GM10248 (cell line): ENCODE results near the gene TTLL7.
A peak's percentile ranks its signal among the peaks of the same experiment; 100 is the strongest.

Experiments used
- CTCF ChIA-PET: fragments of 300-600 bp; sonication (Branson Sonifier 250); formaldehyde crosslinking; extraction: SDS; loops from one replicate; lab custom pipeline; 2021; ENCODE audit warnings: antibody characterized with exemption; lab: Yijun Ruan, JAX
- POLR2A ChIA-PET: fragments of 350-650 bp; sonication (Branson Sonifier 250); formaldehyde crosslinking; extraction: SDS; loops from one replicate; lab custom pipeline; 2020; ENCODE audit warnings: antibody characterized with exemption; lab: Yijun Ruan, JAX
- DNase-seq: peaks from one replicate; pipeline ENCODE4 v3.0.0; 2012; ENCODE audit errors: extremely low spot score
- TF ChIP-seq, protein P1 (sequence below): IDR thresholded peaks from 2 replicates; pipeline ENCODE4 v1.5.1; 2012; ENCODE audit warnings: mild to moderate bottlenecking, low read depth; ENCODE audit errors: extremely low read depth, missing control alignments, control extremely low read depth

TTLL7 gene

GRCh38 chr1:83897516-83897915 lies 101.4 kb downstream of the TTLL7 start:
- TF ChIP-seq, protein P1, sequence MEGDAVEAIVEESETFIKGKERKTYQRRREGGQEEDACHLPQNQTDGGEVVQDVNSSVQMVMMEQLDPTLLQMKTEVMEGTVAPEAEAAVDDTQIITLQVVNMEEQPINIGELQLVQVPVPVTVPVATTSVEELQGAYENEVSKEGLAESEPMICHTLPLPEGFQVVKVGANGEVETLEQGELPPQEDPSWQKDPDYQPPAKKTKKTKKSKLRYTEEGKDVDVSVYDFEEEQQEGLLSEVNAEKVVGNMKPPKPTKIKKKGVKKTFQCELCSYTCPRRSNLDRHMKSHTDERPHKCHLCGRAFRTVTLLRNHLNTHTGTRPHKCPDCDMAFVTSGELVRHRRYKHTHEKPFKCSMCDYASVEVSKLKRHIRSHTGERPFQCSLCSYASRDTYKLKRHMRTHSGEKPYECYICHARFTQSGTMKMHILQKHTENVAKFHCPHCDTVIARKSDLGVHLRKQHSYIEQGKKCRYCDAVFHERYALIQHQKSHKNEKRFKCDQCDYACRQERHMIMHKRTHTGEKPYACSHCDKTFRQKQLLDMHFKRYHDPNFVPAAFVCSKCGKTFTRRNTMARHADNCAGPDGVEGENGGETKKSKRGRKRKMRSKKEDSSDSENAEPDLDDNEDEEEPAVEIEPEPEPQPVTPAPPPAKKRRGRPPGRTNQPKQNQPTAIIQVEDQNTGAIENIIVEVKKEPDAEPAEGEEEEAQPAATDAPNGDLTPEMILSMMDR: no peak
- POLR2A ChIA-PET: no interaction called here

GRCh38 chr1:83896299-83896698 lies 102.6 kb downstream of the TTLL7 start:
- TF ChIP-seq, protein P1: no peak
- ChIA-PET POLR2A (no interaction called here), CTCF (interaction anchor here (1.5 to 1.8 kb wide), 3 partner anchors 10 to 22 kb away, joined by 3 to 4 read pairs (median 3); no protein-coding TSS in a partner anchor)
- no peak for DNase-seq

More at GRCh38 chr1:83897516-83897915, 101.4 kb downstream of the TTLL7 start:
- no peak for DNase-seq
- CTCF ChIA-PET: interaction anchor here (1.4 to 1.8 kb wide), 4 partner anchors 9 to 46 kb away, joined by 3 to 4 read pairs (median 3); no protein-coding TSS in a partner anchor

- CTCF ChIA-PET: interaction anchor here (1.5 kb wide), 1 partner anchor 16 kb away, joined by 4 read pairs; no protein-coding TSS in a partner anchor
- POLR2A ChIA-PET: no interaction called here
- DNase-seq: no peak
- TF ChIP-seq, protein P1: no peak
Observed at GRCh38 chr1:83889707-83890106, 109.2 kb downstream of the TTLL7 start.

GRCh38 chr1:83887483-83887882 lies 111.4 kb downstream of the TTLL7 start:
- ChIA-PET CTCF (no interaction called here), POLR2A (no interaction called here)
- no peak for DNase-seq
- TF ChIP-seq, protein P1: no peak

GRCh38 chr1:83883979-83884378 lies 115.0 kb downstream of the TTLL7 start:
- DNase-seq: no peak
- TF ChIP-seq, protein P1: no peak
- POLR2A ChIA-PET: no interaction called here
- CTCF ChIA-PET: interaction anchor here (1.2 kb wide), 1 partner anchor 11 kb away, joined by 3 read pairs; no protein-coding TSS in a partner anchor

DNA sequence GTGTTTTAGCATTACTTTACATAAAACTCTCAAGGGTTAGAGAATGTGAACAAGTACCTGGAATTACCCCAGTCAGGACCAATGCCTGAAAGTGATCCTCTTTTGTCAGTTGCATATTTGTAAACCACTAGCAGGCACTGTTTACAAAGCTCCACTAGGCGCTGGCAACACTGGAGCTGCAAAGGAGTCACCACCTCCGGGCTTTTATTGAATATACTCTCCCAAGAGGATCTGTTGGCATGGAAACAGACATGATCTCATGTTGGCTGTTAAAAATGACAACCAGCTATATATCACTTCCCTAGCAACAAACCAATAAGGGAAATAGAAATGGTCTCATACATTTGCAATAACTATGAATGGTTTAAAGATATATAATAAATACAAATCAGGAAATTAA lies 116.0 kb downstream of the TTLL7 start:
- TF ChIP-seq, protein P1: peak; percentile 10
- ChIA-PET CTCF (interaction anchor here (1.1 to 1.3 kb wide), 3 partner anchors 9 to 17 kb away, joined by 3 to 4 read pairs (median 3); no protein-coding TSS in a partner anchor), POLR2A (no interaction called here)
- DNase-seq: no peak

DNA sequence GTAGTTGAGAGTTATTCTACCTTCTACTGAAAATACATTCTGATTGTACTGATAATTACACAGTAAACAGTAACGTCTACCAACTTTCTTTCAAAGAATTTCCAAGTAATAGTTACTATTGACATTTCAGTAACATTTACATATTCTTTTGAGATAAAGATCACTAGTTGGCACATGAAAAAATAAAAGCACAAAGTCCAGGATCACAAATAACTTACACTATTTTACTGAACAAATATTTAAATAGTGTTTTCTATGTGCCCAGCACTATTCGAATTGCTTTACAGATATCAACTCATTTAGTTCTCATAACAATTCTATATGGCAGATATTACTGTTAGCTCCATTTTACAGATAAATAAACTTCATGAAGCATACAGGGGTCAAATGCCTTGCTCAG lies 126.4 kb downstream of the TTLL7 start:
- POLR2A ChIA-PET: no interaction called here
- DNase-seq: no peak
- CTCF ChIA-PET: no interaction called here

More for the DNA sequence above, 126.4 kb downstream of the TTLL7 start:
- TF ChIP-seq, protein P1: no peak
